GM23248 (cell line): Measurements from ENCODE around the gene RAC2.

Experiments
- EZH2 ChIP-seq: fragments of 200-600 bp; sonication (generic); IDR thresholded peaks from 2 replicates; pipeline ENCODE4 v1.6.1; 2018; ENCODE audit warnings: antibody characterized with exemption, mild to moderate bottlenecking; ENCODE audit not compliant: insufficient read depth, poor library complexity, severe bottlenecking
- EZH2phosphoT487 ChIP-seq: fragments of 200-600 bp; sonication (generic); IDR thresholded peaks from 2 replicates; pipeline ENCODE4 v1.6.1; 2018; ENCODE audit warnings: antibody characterized with exemption, moderate library complexity, mild to moderate bottlenecking, low read depth; ENCODE audit not compliant: insufficient read depth

- TF ChIP-seq EZH2phosphoT487: no peak
- TF ChIP-seq EZH2: no peak
These were observed 3.7 kb downstream of the RAC2 start for GRCh38 chr22:37240240-37240940.
